PC-3 (cell line): ENCODE results near the gene PTPRD. TPM values are rescaled to one million over a fixed set of nuclear protein-coding genes. Genes with fewer than 3 reads are reported as not detected.
A peak's percentile ranks its signal among the peaks of the same experiment; 100 is the strongest.

Experiments
- ATAC-seq: fragments of 200-7000 bp; cut with Tn5 transposase; 2 replicates; pipeline ENCODE4 v1.9.1; 2020; ENCODE audit warnings: mild to moderate bottlenecking, moderate library complexity
- BruUV-seq: library from RNA; stranded (reverse); fragments of 400-500 nt; replicated peaks from 2 replicates; lab custom pipeline; 2021; lab: Mats Ljungman, UMichigan
- CTCF ChIA-PET: fragments of 300-600 bp; sonication (Branson Sonifier 250); formaldehyde crosslinking; loops from one replicate; lab custom pipeline; 2022; ENCODE audit warnings: antibody characterized with exemption; lab: Charles Lee
- POLR2A ChIA-PET: fragments of 300-600 bp; sonication (Branson Sonifier 250); formaldehyde crosslinking; loops from one replicate; lab custom pipeline; 2022; ENCODE audit warnings: antibody characterized with exemption; ENCODE audit not compliant: unreplicated experiment; lab: Charles Lee
- DNase-seq: peaks from one replicate; pipeline ENCODE4 v3.0.0-alpha.2; 2015
- H2AFZ ChIP-seq: fragments of 300-600 bp; sonication (generic); 2 replicates; pipeline ENCODE4 v1.6.0; 2016; ENCODE audit warnings: antibody characterized with exemption, low read length
- H3F3A ChIP-seq: fragments of 300-600 bp; sonication (generic); one replicate; pipeline ENCODE4 v1.6.0; 2017; ENCODE audit warnings: antibody characterized with exemption, low read length, control low read depth, mild to moderate bottlenecking; ENCODE audit not compliant: unreplicated experiment
- H3K27ac ChIP-seq: fragments of 300-600 bp; sonication (generic); 2 replicates; pipeline ENCODE4 v1.5.1; 2016; ENCODE audit warnings: mild to moderate bottlenecking, low read length
- H3K27me3 ChIP-seq: fragments of 300-600 bp; sonication (generic); 2 replicates; pipeline ENCODE4 v1.6.1; 2016; ENCODE audit warnings: low read length, mixed read lengths
- H3K36me3 ChIP-seq: fragments of 300-600 bp; sonication (generic); 2 replicates; pipeline ENCODE4 v1.6.1; 2016; ENCODE audit warnings: low read depth, mixed run types, low read length, mixed read lengths
- H3K4me1 ChIP-seq: fragments of 300-600 bp; sonication (generic); 2 replicates; pipeline ENCODE4 v1.5.1; 2016; ENCODE audit warnings: low read length; ENCODE audit not compliant: insufficient read depth
- H3K4me2 ChIP-seq: fragments of 300-600 bp; sonication (generic); 2 replicates; pipeline ENCODE4 v1.6.0; 2016; ENCODE audit warnings: low read length
- H3K4me3 ChIP-seq: fragments of 300-600 bp; sonication (generic); 2 replicates; pipeline ENCODE4 v1.5.1; 2016; ENCODE audit warnings: mild to moderate bottlenecking, low read length, mixed read lengths
- H3K79me2 ChIP-seq: fragments of 300-600 bp; sonication (generic); 2 replicates; pipeline ENCODE4 v1.6.1; 2017; ENCODE audit warnings: low read length, mixed read lengths
- H3K9ac ChIP-seq: fragments of 300-600 bp; sonication (generic); 2 replicates; pipeline ENCODE4 v1.6.0; 2016; ENCODE audit warnings: mild to moderate bottlenecking, low read length
- H3K9me2 ChIP-seq: fragments of 300-600 bp; sonication (generic); replicated peaks from 2 replicates; pipeline ENCODE4 v1.6.1; 2016; ENCODE audit warnings: mixed run types, low read length, mixed read lengths
- H3K9me3 ChIP-seq: fragments of 300-600 bp; sonication (generic); 2 replicates; pipeline ENCODE4 v1.6.1; 2016; ENCODE audit warnings: low read length, mixed read lengths
- H4K20me1 ChIP-seq: fragments of 300-600 bp; sonication (generic); 2 replicates; pipeline ENCODE4 v1.6.1; 2016; ENCODE audit warnings: low read length, mixed read lengths
- EZH2 ChIP-seq: fragments of 300-600 bp; sonication (generic); IDR thresholded peaks from one replicate; pipeline ENCODE4 v1.6.1; 2017; ENCODE audit warnings: antibody characterized with exemption, mild to moderate bottlenecking, low read length; ENCODE audit not compliant: unreplicated experiment
- EZH2phosphoT487 ChIP-seq: fragments of 300-600 bp; sonication (generic); IDR thresholded peaks from 2 replicates; pipeline ENCODE4 v1.6.1; 2018; ENCODE audit warnings: mild to moderate bottlenecking, antibody characterized with exemption, low read length, borderline replicate concordance
- intact Hi-C: fragments of 100-400 bp; cut with micrococcal nuclease; formaldehyde crosslinking; loops from 2 replicates; pipeline ENCODE4 v1.9.0; 2023
- total RNA-seq: library from RNA; depleted of rRNA; stranded (reverse); fragments of >200 nt; gene quantifications from 2 replicates; pipeline ENCODE4 v1.2.3, GENCODE V29; 2014
- TF ChIP-seq, protein P1 (sequence below): fragments of 300-600 bp; sonication (generic); conservative IDR thresholded peaks from 2 replicates; pipeline ENCODE4 v1.5.1; 2017; ENCODE audit warnings: antibody characterized with exemption, low read depth, mild to moderate bottlenecking, low read length

PTPRD gene
- total RNA-seq, 1 experiment from 2014 or later, result not detected

DNA sequence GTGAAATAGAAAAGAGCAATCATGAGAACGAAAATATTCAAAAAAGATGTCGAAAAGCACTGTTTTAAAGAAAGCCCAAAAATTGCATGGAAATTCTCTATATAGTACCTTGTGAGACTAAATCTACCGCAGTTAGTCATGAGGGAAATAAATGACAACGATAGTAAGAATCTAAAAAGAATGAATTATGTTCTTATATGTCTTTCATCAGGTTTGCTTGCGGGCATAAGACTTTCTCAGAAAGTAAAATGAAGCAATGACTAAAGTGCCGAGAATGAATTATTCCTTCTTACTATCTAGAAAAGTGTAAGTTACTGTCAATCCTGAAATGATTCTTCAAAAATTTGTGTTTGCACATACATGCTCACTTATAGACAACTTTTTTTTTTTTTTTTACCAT is 26.4 kb downstream of the PTPRD start:
- Histone ChIP-seq H3K27ac (no peak overlapping the region), H3K79me2 (no peaks in the 10 kb centered on the region), H2AFZ (no peak overlapping the region), H3K4me2 (no peak overlapping the region), H3K36me3 (no peaks in the 10 kb centered on the region), H3K9me2 (no peaks in the 10 kb centered on the region), H3K27me3 (no peaks in the 10 kb centered on the region), H3K4me3 (no peak overlapping the region), H3K9ac (no peak overlapping the region), H3F3A (no peaks in the 10 kb centered on the region), H3K9me3 (no peaks in the 10 kb centered on the region), H3K4me1 (no peaks in the 10 kb centered on the region), H4K20me1 (no peaks in the 10 kb centered on the region)
- POLR2A ChIA-PET, result no interaction called here
- ATAC-seq (no peak), DNase-seq (no peak)
- TF ChIP-seq EZH2 (no peak), EZH2phosphoT487 (no peak)
- TF ChIP-seq, protein P1, sequence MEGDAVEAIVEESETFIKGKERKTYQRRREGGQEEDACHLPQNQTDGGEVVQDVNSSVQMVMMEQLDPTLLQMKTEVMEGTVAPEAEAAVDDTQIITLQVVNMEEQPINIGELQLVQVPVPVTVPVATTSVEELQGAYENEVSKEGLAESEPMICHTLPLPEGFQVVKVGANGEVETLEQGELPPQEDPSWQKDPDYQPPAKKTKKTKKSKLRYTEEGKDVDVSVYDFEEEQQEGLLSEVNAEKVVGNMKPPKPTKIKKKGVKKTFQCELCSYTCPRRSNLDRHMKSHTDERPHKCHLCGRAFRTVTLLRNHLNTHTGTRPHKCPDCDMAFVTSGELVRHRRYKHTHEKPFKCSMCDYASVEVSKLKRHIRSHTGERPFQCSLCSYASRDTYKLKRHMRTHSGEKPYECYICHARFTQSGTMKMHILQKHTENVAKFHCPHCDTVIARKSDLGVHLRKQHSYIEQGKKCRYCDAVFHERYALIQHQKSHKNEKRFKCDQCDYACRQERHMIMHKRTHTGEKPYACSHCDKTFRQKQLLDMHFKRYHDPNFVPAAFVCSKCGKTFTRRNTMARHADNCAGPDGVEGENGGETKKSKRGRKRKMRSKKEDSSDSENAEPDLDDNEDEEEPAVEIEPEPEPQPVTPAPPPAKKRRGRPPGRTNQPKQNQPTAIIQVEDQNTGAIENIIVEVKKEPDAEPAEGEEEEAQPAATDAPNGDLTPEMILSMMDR, result no peak
- intact Hi-C loops, result no loop called here
- CTCF ChIA-PET, result no interaction called here
- no TSS peak for BruUV-seq

- H3K4me1 ChIP-seq, result peaks cover 5% of the 10 kb centered on the region; the same call in 1 of the 2 replicates
- ChIA-PET POLR2A (no interaction called here), CTCF (no interaction called here)
- H3K27me3 ChIP-seq, result no peaks in the 10 kb centered on the region
- no peaks in the 10 kb centered on the region for H3K36me3 ChIP-seq
- ATAC-seq (no peak), DNase-seq (no peak)
- H3K9ac ChIP-seq, result no peak overlapping the region
- no peak overlapping the region for H3K27ac ChIP-seq
- no peak overlapping the region for H2AFZ ChIP-seq
- H3K4me2 ChIP-seq, result no peak overlapping the region
- H4K20me1 ChIP-seq, result no peaks in the 10 kb centered on the region
- no peaks in the 10 kb centered on the region for H3F3A ChIP-seq
- BruUV-seq, result no TSS peak
- no peaks in the 10 kb centered on the region for H3K79me2 ChIP-seq
- no peaks in the 10 kb centered on the region for H3K9me3 ChIP-seq
- TF ChIP-seq EZH2 (no peak), EZH2phosphoT487 (no peak)
- TF ChIP-seq, protein P1, result no peak
- H3K4me3 ChIP-seq, result no peak overlapping the region
- H3K9me2 ChIP-seq, result no peaks in the 10 kb centered on the region
- intact Hi-C loops, result no loop called here
Observed at GRCh38 chr9:10571699-10572098, 41.1 kb downstream of the PTPRD start.

GRCh38 chr9:10566848-10567247 is 46.0 kb downstream of the PTPRD start:
- Histone ChIP-seq H3K9ac (peak overlapping the region; percentile 37), H3K27ac (peak overlapping the region; percentile 70), H3K4me1 (peaks cover 8% of the 10 kb centered on the region; the same call in 1 of the 2 replicates), H4K20me1 (no peaks in the 10 kb centered on the region), H3K36me3 (no peaks in the 10 kb centered on the region), H3K27me3 (no peaks in the 10 kb centered on the region), H3K9me3 (no peaks in the 10 kb centered on the region), H3F3A (no peaks in the 10 kb centered on the region), H3K79me2 (no peaks in the 10 kb centered on the region), H3K4me2 (peak overlapping the region; percentile 57), H2AFZ (no peak overlapping the region), H3K4me3 (no peak overlapping the region), H3K9me2 (no peaks in the 10 kb centered on the region)
- ChIA-PET POLR2A (no interaction called here), CTCF (no interaction called here)
- ATAC-seq, result peak; percentile 98
- intact Hi-C loops, result loop anchor here (1.0 kb wide), 1 partner anchor 32 kb away; no protein-coding TSS in a partner anchor
- TF ChIP-seq, protein P1, result no peak
- TF ChIP-seq EZH2, result no peak
- no peak for TF ChIP-seq EZH2phosphoT487
- peak; percentile 53 for DNase-seq
- no TSS peak for BruUV-seq
